Transverse colon (tissue), 4 donors: ENCODE measurements around the gene FILIP1L.

ENCODE experiments used
- CTCF ChIP-seq, 5 experiments: fragments of 200-600 bp in 3 of 5; fragments of 450-650 bp in 2 of 5; sonication (generic) in 3 of 5; IDR thresholded peaks; 1 replicate in 2 of 5; 2 replicates in 3 of 5; pipeline ENCODE4 v1.5.1; 2016 to 2017; ENCODE audit warnings: antibody characterized with exemption in 5 of 5, inconsistent platforms in 3 of 5, mild to moderate bottlenecking in 2 of 5, moderate library complexity in 1 of 5
- EP300 ChIP-seq: sonication (generic); formaldehyde crosslinking; IDR thresholded peaks from one replicate; pipeline ENCODE4 v1.6.1; 2017; ENCODE audit warnings: antibody characterized with exemption, low read depth
- POLR2A ChIP-seq: fragments of 450-650 bp; IDR thresholded peaks from one replicate; pipeline ENCODE4 v1.6.1; 2016; ENCODE audit warnings: antibody characterized with exemption, mild to moderate bottlenecking, moderate library complexity
- POLR2AphosphoS5 ChIP-seq, 3 donors: sonication (generic); formaldehyde crosslinking; IDR thresholded peaks; one replicate each; pipeline ENCODE4 v1.6.1; 2016; ENCODE audit warnings: antibody characterized with exemption in 3 of 3

GRCh38 chr3:99909714-99910495 lies 204.4 kb downstream of the FILIP1L start:
- TF ChIP-seq POLR2AphosphoS5 (IDR thresholded peaks at IDR 0.05) (no peak), CTCF (IDR thresholded peaks at IDR 0.05) (no peak), POLR2A (no peak), EP300 (no peak)
